Fibroblast of lung (primary cell): Measurements from ENCODE around the gene STPG2. TPM values are rescaled to one million over a fixed set of nuclear protein-coding genes. Genes with fewer than 3 reads are reported as not detected.

Source experiments
- DNase-seq, 2 donors: peaks; one replicate each; pipeline versions ENCODE4 v3.0.0 to v3.0.0-alpha.2; 2010; ENCODE audit warnings: low read depth in 2 of 2
- H2AFZ ChIP-seq: 2 replicates; pipeline ENCODE4 v1.5.1; 2012; ENCODE audit warnings: low read length, control low read depth, inconsistent platforms
- H3K27ac ChIP-seq: 2 replicates; pipeline ENCODE4 v1.5.1; 2011; ENCODE audit warnings: low read length, control low read depth; ENCODE audit not compliant: insufficient read depth
- H3K27me3 ChIP-seq: 2 replicates; pipeline ENCODE4 v1.5.1; 2011; ENCODE audit warnings: mild to moderate bottlenecking, low read length; ENCODE audit not compliant: control insufficient read depth, insufficient read depth
- H3K36me3 ChIP-seq: 2 replicates; pipeline ENCODE4 v1.5.1; 2011; ENCODE audit warnings: low read length; ENCODE audit not compliant: control insufficient read depth, insufficient read depth
- H3K4me1 ChIP-seq: 2 replicates; pipeline ENCODE4 v1.5.1; 2011; ENCODE audit warnings: low read length; ENCODE audit not compliant: control insufficient read depth, insufficient read depth; ENCODE audit errors: extremely low read depth
- H3K4me2 ChIP-seq: 2 replicates; pipeline ENCODE4 v1.5.1; 2011; ENCODE audit warnings: low read length, control low read depth; ENCODE audit not compliant: insufficient read depth; ENCODE audit errors: extremely low read depth
- H3K4me3 ChIP-seq, 4 experiments: fragments of 200-600 bp in 1 of 4; sonication (generic) in 1 of 4; replicated peaks in 1 of 4; 2 replicates each; pipeline ENCODE4 v1.5.1; 2011 to 2016; ENCODE audit warnings: low read length in 4 of 4, low read depth in 3 of 4, mild to moderate bottlenecking in 3 of 4, control low read depth in 2 of 4, inconsistent platforms in 1 of 4, mixed read lengths in 1 of 4; ENCODE audit not compliant: insufficient read depth in 1 of 4; ENCODE audit errors: control extremely low read depth in 1 of 4
- H3K79me2 ChIP-seq: 2 replicates; pipeline ENCODE4 v1.5.1; 2012; ENCODE audit warnings: mild to moderate bottlenecking, low read length, inconsistent platforms; ENCODE audit not compliant: control insufficient read depth, insufficient read depth
- H3K9ac ChIP-seq: 2 replicates; pipeline ENCODE4 v1.5.1; 2011; ENCODE audit warnings: mild to moderate bottlenecking, low read length, control low read depth; ENCODE audit not compliant: insufficient read depth
- H3K9me3 ChIP-seq: 2 replicates; pipeline ENCODE4 v1.5.1; 2012; ENCODE audit warnings: low read depth, low read length; ENCODE audit not compliant: control insufficient read depth, insufficient read depth
- H4K20me1 ChIP-seq: 2 replicates; pipeline ENCODE4 v1.5.1; 2011; ENCODE audit warnings: low read length; ENCODE audit not compliant: control insufficient read depth, insufficient read depth; ENCODE audit errors: extremely low read depth
- EZH2 ChIP-seq: IDR thresholded peaks from 2 replicates; pipeline ENCODE4 v1.5.1; 2012; ENCODE audit warnings: low read length, control low read depth, mild to moderate bottlenecking; ENCODE audit errors: missing control alignments
- polyA plus RNA-seq, 2 donors: library from polyadenylated mRNA; depleted of rRNA in 1 of 2; stranded (reverse) in 1 of 2; unstranded in 1 of 2; fragments of >200 nt; gene quantifications; 2 replicates each; pipeline ENCODE4 v1.2.1, GENCODE V29; 2011 to 2012; ENCODE audit warnings: missing spikeins in 1 of 2
- total RNA-seq: library from RNA; depleted of rRNA; stranded (reverse); fragments of >200 nt; gene quantifications from 2 replicates; pipeline ENCODE4 v1.2.1, GENCODE V29; 2014
- TF ChIP-seq, protein P1 (sequence below), 2 donors: IDR thresholded peaks in 1 of 2; conservative IDR thresholded peaks in 1 of 2; 1 replicate in 1 of 2; 2 replicates in 1 of 2; pipeline ENCODE4 v1.5.1; 2011 to 2012; ENCODE audit warnings: low read length in 2 of 2, control low read depth in 1 of 2, inconsistent platforms in 1 of 2, low read depth in 1 of 2, mild to moderate bottlenecking in 1 of 2

Gene STPG2
- total and polyA plus RNA-seq, 2 donors (not counting 1 experiment from before 2014, with no cell fraction given) = 0.17 TPM; not detected in 1

DNA sequence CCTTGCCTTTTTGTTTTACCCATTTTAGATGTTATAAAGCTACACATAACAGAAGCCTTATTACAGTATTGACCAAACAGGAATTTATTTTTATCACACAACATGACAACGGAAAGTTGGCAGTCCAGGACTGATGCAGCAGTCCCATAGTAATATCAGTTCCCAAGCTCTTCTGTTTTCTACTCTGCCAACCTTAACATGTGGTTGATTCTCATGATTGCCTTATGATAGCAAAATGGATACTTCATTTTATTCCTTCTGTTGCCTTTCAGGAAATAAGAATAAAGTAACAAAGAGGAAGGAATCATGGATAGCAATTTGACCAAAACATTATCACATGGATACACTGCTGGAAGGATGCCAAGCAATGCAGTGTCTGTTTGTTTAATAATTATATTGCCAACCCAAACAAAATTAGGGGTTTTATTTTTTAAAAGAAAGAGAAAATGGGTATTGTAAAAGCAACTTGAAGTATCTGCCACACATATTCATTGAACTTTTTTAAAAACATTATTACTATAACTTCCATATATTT, 275.7 kb downstream of the STPG2 start:
- Histone ChIP-seq H3K79me2 (no peaks in the 10 kb centered on the region), H3K4me2 (no peak overlapping the region), H3K4me1 (no peaks in the 10 kb centered on the region), H3K9me3 (no peaks in the 10 kb centered on the region), H3K36me3 (no peaks in the 10 kb centered on the region), H2AFZ (no peak overlapping the region), H3K27ac (no peak overlapping the region), H3K27me3 (no peaks in the 10 kb centered on the region), H4K20me1 (no peaks in the 10 kb centered on the region), H3K9ac (no peak overlapping the region), H3K4me3 (no peak overlapping the region)
- DNase-seq = no peak
- TF ChIP-seq, protein P1, sequence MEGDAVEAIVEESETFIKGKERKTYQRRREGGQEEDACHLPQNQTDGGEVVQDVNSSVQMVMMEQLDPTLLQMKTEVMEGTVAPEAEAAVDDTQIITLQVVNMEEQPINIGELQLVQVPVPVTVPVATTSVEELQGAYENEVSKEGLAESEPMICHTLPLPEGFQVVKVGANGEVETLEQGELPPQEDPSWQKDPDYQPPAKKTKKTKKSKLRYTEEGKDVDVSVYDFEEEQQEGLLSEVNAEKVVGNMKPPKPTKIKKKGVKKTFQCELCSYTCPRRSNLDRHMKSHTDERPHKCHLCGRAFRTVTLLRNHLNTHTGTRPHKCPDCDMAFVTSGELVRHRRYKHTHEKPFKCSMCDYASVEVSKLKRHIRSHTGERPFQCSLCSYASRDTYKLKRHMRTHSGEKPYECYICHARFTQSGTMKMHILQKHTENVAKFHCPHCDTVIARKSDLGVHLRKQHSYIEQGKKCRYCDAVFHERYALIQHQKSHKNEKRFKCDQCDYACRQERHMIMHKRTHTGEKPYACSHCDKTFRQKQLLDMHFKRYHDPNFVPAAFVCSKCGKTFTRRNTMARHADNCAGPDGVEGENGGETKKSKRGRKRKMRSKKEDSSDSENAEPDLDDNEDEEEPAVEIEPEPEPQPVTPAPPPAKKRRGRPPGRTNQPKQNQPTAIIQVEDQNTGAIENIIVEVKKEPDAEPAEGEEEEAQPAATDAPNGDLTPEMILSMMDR (conservative IDR thresholded peaks at IDR 0.05 in 1 of 2, IDR thresholded peaks at IDR 0.05 in 1 of 2; ENCODE audit: low read depth in 1 of 2, low read length in 2 of 2) = no peak
- TF ChIP-seq EZH2 = no peak

DNA sequence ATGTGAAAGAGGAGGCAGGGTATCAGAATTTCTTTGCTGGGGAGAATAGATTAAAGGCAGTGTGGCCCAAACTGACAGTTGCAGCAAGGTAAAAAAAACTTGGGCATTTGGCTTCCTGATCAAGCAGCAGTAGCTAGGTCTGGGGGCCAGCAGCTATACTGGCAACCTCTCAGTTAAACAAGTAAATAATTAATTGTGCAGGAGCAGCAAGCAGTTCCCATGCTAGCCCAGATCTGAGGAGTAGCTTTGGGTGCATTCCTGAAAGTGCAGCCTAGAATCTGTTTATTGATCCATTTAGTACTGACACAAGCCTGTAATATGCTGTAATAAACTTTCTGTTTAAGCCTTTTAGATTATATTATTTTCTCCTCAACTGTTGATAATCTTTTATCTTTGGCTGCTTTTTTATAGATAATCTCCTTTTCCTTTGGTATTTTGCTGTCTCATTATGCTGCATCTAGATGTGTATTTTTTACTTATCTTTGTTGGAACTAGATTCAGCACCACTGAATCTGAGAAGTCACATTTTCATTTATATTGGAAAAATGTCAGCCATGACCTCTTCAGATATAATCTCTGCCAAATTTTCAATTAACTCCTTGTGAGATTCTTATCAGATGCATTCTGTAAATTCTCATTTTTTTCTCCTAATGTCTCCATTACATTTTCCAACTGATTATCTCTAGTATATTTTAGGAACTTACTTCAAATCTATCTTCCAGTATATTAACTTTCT, 276.3 kb downstream of the STPG2 start:
- no peaks in the 10 kb centered on the region for H3K36me3 ChIP-seq
- no peak overlapping the region for H3K4me2 ChIP-seq
- H3K9me3 ChIP-seq = no peaks in the 10 kb centered on the region
- H2AFZ ChIP-seq = no peak overlapping the region
- no peaks in the 10 kb centered on the region for H4K20me1 ChIP-seq
- H3K4me1 ChIP-seq = no peaks in the 10 kb centered on the region
- H3K4me3 ChIP-seq = no peak overlapping the region
- no peaks in the 10 kb centered on the region for H3K27me3 ChIP-seq
- no peak for TF ChIP-seq EZH2
- TF ChIP-seq, protein P1 (conservative IDR thresholded peaks at IDR 0.05 in 1 of 2, IDR thresholded peaks at IDR 0.05 in 1 of 2; ENCODE audit: low read depth in 1 of 2, low read length in 2 of 2) = no peak
- no peak for DNase-seq
- H3K9ac ChIP-seq = no peak overlapping the region
- no peak overlapping the region for H3K27ac ChIP-seq
- no peaks in the 10 kb centered on the region for H3K79me2 ChIP-seq

DNA sequence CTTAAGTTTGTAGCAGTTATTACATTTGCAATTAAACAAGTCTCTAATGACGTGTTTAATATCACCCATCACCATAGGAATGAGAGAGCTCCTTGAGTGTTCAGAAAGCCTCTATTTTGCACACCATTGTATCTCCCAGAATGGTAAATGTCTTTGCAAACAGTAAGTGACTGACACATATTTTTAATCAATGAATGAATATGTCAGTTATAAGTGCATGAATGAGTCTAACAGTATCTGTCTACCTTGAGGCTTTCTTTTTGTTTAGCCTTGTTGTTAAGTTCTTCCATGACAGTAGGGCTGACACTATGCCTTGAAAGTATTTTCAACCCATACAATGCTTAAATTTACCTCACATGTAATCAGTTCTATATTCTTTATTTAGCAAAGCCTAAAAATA, 292.2 kb downstream of the STPG2 start:
- Histone ChIP-seq H3K79me2 (no peaks in the 10 kb centered on the region), H2AFZ (no peak overlapping the region)

More for the DNA sequence above, 292.2 kb downstream of the STPG2 start:
- Histone ChIP-seq H3K4me1 (no peaks in the 10 kb centered on the region), H3K36me3 (no peaks in the 10 kb centered on the region), H3K9me3 (no peaks in the 10 kb centered on the region), H3K27ac (no peak overlapping the region), H3K4me3 (no peak overlapping the region), H3K9ac (no peak overlapping the region), H4K20me1 (no peaks in the 10 kb centered on the region), H3K4me2 (no peak overlapping the region), H3K27me3 (no peaks in the 10 kb centered on the region)
- TF ChIP-seq, protein P1 (conservative IDR thresholded peaks at IDR 0.05 in 1 of 2, IDR thresholded peaks at IDR 0.05 in 1 of 2; ENCODE audit: low read depth in 1 of 2, low read length in 2 of 2) = no peak
- TF ChIP-seq EZH2 = no peak
- no peak for DNase-seq
